ENCODE measurements around the gene CDH4.

DNA sequence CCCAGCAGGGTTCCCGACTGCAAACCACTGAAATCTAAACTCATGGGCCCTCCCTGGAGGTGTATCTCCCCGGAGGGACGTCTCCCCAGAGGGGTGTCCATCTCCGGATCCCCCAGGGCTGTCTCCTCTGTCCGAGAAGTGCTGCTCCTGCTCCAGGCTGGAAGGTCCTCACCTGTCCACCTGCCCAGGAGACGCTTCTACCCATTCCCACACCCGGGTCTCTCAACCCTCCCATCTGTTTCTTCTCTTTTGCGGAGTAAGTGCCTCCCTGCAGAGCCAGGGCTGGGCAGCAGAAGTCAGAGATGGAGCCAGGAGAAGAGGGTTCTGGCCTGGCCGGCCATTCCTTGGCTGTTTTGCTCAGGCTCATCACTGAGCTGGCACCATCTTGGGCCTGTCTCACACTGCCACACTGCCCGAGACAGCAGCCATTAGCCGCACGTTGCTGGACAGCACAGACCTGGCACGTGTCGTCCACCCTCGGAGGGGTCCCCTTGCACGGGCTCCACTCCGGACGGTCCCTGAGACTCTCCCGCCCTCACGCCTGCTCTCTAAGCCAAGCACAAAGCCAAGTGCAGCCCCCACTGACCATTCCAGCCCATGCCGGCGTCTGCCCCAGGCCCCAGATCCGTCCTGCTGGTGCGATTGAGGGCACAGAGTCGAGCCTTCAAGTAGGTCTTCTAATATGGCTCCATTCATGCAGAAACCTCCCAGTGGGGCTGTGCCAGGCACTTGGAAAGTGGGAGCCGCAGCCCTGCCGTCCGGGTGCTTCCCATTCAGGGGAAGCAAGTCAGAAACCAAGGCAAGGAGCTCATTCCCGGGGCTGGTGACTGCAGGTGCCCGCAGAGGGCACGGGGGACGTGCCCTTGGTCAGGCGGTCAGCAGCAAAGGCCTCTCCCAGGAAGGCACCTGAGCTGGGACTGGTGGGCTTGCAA, 445.9 kb downstream of the CDH4 start:
- TF ChIP-seq, protein P1, sequence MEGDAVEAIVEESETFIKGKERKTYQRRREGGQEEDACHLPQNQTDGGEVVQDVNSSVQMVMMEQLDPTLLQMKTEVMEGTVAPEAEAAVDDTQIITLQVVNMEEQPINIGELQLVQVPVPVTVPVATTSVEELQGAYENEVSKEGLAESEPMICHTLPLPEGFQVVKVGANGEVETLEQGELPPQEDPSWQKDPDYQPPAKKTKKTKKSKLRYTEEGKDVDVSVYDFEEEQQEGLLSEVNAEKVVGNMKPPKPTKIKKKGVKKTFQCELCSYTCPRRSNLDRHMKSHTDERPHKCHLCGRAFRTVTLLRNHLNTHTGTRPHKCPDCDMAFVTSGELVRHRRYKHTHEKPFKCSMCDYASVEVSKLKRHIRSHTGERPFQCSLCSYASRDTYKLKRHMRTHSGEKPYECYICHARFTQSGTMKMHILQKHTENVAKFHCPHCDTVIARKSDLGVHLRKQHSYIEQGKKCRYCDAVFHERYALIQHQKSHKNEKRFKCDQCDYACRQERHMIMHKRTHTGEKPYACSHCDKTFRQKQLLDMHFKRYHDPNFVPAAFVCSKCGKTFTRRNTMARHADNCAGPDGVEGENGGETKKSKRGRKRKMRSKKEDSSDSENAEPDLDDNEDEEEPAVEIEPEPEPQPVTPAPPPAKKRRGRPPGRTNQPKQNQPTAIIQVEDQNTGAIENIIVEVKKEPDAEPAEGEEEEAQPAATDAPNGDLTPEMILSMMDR (tag by site-specific recombination; IDR thresholded peaks at IDR 0.05), result no peak
- TF ChIP-seq ZNF629 (tag by site-specific recombination; IDR thresholded peaks at IDR 0.05), result no peak
